Astrocyte of the spinal cord (primary cell): ENCODE measurements around the gene PSMD13.

ENCODE experiments used
- DNase-seq: peaks from one replicate; pipeline ENCODE4 v3.0.0; 2011; ENCODE audit warnings: low read depth, low spot score
- H3K4me3 ChIP-seq: 2 replicates; pipeline ENCODE4 v1.5.1; 2011; ENCODE audit warnings: low read depth, mild to moderate bottlenecking, low read length, moderate library complexity
- in situ Hi-C: cut with HindIII; loops from 2 replicates; pipeline ENCODE4 v1.10.0; 2017; ENCODE audit warnings: low sequenced_read_pairs
- TF ChIP-seq, protein P1 (sequence below): IDR thresholded peaks from 2 replicates; pipeline ENCODE4 v1.5.1; 2012; ENCODE audit warnings: low read depth, mild to moderate bottlenecking, low read length, inconsistent platforms

PSMD13 gene

DNA sequence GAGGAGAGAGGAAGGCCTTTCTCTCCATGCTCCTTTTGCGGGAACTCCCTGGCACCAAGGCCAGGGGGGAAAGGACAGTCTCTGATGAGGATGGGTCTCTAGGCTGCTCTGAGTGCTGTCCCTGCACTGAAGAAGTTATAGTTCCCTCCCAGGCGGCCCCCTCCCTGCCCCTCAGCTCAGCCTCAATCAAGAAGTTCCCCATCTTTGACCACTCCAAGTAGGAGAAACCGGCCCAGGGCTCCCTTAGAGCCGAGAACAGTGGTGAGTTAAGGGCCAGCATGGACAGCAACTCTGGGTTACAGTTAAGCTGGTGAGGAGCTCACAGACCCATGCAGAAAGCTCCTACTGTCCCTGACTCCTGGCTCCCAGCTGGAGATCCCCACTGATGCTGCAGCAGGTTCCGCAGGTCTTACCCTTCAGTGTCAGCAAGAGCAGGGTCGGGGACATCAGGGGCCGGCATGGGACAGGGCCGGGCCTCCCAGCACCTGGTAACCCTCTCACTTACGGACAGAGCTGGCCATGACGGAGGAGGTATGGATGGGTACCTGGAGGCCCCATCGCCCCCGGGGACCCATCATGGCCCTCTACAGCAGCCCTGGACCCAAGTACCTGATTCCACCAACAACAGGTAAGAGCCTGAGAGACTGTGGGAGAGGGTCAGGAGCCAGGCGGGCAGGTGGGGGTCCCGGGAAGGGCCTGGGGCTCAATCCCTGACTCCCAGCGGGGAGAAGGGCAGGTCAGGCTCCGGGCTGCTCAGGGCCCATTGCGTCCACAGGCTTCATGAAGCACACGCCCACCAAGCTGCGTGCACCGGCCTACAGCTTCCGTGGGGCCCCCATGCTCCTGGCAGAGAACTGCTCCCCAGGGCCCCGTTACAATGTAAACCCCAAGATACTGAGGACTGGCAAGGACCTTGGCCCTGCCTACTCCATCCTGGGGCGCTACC, 39.7 kb upstream of the PSMD13 start:
- DNase-seq: no peak
- in situ Hi-C loops: no loop called here
- TF ChIP-seq, protein P1, sequence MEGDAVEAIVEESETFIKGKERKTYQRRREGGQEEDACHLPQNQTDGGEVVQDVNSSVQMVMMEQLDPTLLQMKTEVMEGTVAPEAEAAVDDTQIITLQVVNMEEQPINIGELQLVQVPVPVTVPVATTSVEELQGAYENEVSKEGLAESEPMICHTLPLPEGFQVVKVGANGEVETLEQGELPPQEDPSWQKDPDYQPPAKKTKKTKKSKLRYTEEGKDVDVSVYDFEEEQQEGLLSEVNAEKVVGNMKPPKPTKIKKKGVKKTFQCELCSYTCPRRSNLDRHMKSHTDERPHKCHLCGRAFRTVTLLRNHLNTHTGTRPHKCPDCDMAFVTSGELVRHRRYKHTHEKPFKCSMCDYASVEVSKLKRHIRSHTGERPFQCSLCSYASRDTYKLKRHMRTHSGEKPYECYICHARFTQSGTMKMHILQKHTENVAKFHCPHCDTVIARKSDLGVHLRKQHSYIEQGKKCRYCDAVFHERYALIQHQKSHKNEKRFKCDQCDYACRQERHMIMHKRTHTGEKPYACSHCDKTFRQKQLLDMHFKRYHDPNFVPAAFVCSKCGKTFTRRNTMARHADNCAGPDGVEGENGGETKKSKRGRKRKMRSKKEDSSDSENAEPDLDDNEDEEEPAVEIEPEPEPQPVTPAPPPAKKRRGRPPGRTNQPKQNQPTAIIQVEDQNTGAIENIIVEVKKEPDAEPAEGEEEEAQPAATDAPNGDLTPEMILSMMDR: no peak
- H3K4me3 ChIP-seq: no peak overlapping the region

DNA sequence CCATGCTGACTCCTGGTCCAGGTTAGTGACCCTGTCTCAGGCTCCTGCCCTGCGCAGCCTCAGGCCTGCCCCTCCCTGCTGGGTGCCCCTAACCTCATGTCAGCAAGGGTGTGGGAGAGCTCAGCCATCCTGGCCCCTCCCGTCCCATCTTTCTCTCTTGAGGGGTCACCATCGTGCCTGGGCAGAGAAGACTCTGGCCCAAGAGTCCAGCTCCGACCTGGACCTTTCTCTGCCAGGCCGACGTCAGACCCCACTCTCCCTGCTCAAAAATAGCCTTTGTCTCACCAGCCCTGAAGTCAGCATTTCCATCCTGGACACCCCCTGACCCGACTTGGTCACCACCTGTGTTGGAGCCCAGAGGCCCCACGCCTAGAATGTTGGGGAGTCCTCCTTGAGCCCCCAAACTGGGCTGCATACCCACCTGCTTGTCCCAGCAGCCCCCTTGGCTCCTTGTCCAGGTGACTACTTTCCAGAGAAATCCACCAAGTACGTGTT, 39.0 kb upstream of the PSMD13 start:
- TF ChIP-seq, protein P1: no peak
- no peak overlapping the region for H3K4me3 ChIP-seq
- in situ Hi-C loops: no loop called here
- no peak for DNase-seq

- TF ChIP-seq, protein P1: no peak
- DNase-seq: no peak
- in situ Hi-C loops: no loop called here
- H3K4me3 ChIP-seq: no peak overlapping the region
Measured at GRCh38 chr11:198236-198806, 38.5 kb upstream of the PSMD13 start.

- TF ChIP-seq, protein P1: no peak
- H3K4me3 ChIP-seq: no peak overlapping the region
- in situ Hi-C loops: no loop called here
- no peak for DNase-seq
Measured at GRCh38 chr11:199004-199581, 37.7 kb upstream of the PSMD13 start.

DNA sequence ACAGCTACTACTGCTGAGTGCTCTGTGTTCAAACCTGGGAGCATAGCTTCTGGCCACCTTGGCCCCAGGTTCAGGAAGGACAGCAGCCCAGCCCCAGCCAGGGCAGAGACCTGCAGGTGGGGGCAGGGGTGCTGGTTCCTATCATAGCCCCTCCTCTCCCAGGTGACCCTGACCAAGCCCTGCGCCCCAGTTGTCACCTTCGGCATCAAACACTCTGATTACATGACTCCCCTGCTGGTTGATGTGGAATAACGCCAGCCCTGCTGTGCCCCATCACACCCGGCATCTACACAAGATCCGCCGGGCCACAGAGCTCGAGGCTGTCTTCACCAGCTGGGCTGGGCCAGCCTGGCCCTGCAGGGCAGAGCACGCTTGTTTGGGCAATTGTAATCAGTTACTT, 37.0 kb upstream of the PSMD13 start:
- TF ChIP-seq, protein P1: no peak
- H3K4me3 ChIP-seq: no peak overlapping the region
- DNase-seq: no peak
- in situ Hi-C loops: no loop called here

DNA sequence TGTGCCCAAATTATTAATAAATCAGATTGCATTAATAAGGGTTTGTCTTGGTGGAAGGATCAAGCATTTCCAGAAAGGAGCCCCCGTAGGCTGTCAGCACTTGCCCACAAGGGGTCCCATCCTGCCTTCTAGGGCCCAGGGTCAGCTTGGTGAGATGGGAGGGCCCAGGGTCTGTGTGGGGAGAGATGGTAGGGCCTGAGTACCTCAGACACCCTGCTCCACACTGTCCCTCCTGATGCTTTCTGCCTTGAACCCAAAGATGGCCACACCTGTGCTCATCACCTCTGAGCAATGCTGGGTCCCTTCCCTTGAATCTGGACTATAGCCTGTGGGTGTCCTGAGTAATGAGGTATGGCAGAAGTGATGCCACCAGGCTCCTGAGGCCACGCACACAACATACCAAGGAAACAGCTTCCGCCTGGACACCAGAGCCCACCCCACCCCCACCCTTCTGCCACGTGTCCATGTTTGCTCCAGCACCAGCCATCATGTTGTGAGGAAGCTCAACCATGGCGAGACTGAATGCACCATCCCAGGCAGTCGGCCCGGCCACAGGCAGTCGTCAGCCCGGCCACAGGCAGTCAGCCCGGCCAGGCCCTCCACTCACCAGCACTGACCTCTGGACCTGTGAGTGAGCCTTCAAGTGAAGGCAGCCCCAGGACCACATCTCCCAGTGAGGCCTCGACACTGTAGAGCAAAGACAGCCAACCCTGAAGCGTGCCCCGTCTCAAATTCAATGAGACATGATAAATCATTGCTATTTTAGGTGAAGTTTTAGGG, 36.4 kb upstream of the PSMD13 start:
- in situ Hi-C loops: no loop called here
- TF ChIP-seq, protein P1: no peak
- H3K4me3 ChIP-seq: no peak overlapping the region
- DNase-seq: no peak
